Gastroesophageal sphincter (tissue), 4 donors: ENCODE results near the gene TIAM2. TPM values are rescaled to one million over a fixed set of nuclear protein-coding genes. Genes with fewer than 3 reads are reported as not detected.

Experiments
- ATAC-seq: fragments of 150-250 bp; one replicate; pipeline ENCODE4 v1.9.1; 2016; ENCODE audit warnings: mild to moderate bottlenecking, moderate library complexity
- H3K27ac ChIP-seq, 4 donors: fragments of 200-600 bp; sonication (generic) in 3 of 4; 1 replicate in 3 of 4; 2 replicates in 1 of 4; pipeline ENCODE4 v1.5.1; 2016 to 2019
- H3K27me3 ChIP-seq: fragments of 200-600 bp; sonication (generic); one replicate; pipeline ENCODE4 v1.5.1; 2019
- H3K36me3 ChIP-seq, 2 donors: fragments of 200-600 bp; sonication (generic); one replicate each; pipeline ENCODE4 v1.5.1; 2019; ENCODE audit warnings: control low read depth in 1 of 2
- H3K4me1 ChIP-seq, 3 donors: fragments of 200-600 bp; sonication (generic); 1 replicate in 2 of 3; 2 replicates in 1 of 3; pipeline ENCODE4 v1.5.1; 2016 to 2019; ENCODE audit warnings: control low read depth in 2 of 3
- H3K4me3 ChIP-seq, 2 donors: fragments of 200-600 bp; sonication (generic); one replicate each; pipeline ENCODE4 v1.5.1; 2019; ENCODE audit warnings: mild to moderate bottlenecking in 1 of 2, moderate library complexity in 1 of 2
- H3K9me3 ChIP-seq, 3 donors: fragments of 200-600 bp; sonication (generic); one replicate each; pipeline ENCODE4 v1.5.1; 2017 to 2019; ENCODE audit warnings: control low read depth in 2 of 3
- EP300 ChIP-seq: sonication (generic); formaldehyde crosslinking; IDR thresholded peaks from one replicate; pipeline ENCODE4 v1.6.1; 2017; ENCODE audit warnings: antibody characterized with exemption, mild to moderate bottlenecking
- POLR2A ChIP-seq, 2 donors: fragments of 450-650 bp; IDR thresholded peaks; one replicate each; pipeline ENCODE4 v1.6.1; 2017; ENCODE audit warnings: antibody characterized with exemption in 2 of 2, mild to moderate bottlenecking in 2 of 2, moderate library complexity in 1 of 2
- POLR2AphosphoS5 ChIP-seq: sonication (generic); formaldehyde crosslinking; IDR thresholded peaks from one replicate; pipeline ENCODE4 v1.6.1; 2017; ENCODE audit warnings: antibody characterized with exemption
- WGBS, 2 donors: methylation state at CpG; one replicate each; pipeline ENCODE4 v1.1.5; 2018; ENCODE audit warnings: low coverage in 1 of 2; 5-methylcytosine and 5-hydroxymethylcytosine counted together
- total RNA-seq, 4 donors: library from RNA; depleted of rRNA; stranded (reverse); fragments of >200 nt; gene quantifications; one replicate each; pipeline ENCODE4 v1.1.0, GENCODE V29; 2016
- TF ChIP-seq, protein P1 (sequence below), 4 experiments: fragments of 200-600 bp in 2 of 4; fragments of 450-650 bp in 2 of 4; sonication (generic) in 1 of 4; IDR thresholded peaks; one replicate each; pipeline ENCODE4 v1.5.1; 2017 to 2019; ENCODE audit warnings: antibody characterized with exemption in 4 of 4, mild to moderate bottlenecking in 2 of 4, moderate library complexity in 2 of 4

TIAM2 gene
- total RNA-seq, 4 donors from 2014 or later, result 6.3 to 22.6 (median 14.2) TPM

- peaks cover 21 to 45% (median 25%) of the 10 kb centered on the region in 3 donors for H3K4me1 ChIP-seq
- TF ChIP-seq EP300 (no peak), POLR2AphosphoS5 (no peak), POLR2A (IDR thresholded peaks at IDR 0.05) (no peak)
- ATAC-seq, result no peak
- H3K4me3 ChIP-seq, result no peak overlapping the region
- no peaks in the 10 kb centered on the region for H3K27me3 ChIP-seq
- no peaks in the 10 kb centered on the region for H3K9me3 ChIP-seq
- H3K36me3 ChIP-seq, result no peaks in the 10 kb centered on the region
- WGBS, 2 donors, result 84% methylated on average over 4 to 7 of the region's 7 CpGs
- no peak overlapping the region for H3K27ac ChIP-seq
Measured at GRCh38 chr6:155270561-155271091, 275.5 kb downstream of the TIAM2 start.

- no peak overlapping the region for H3K4me3 ChIP-seq
- peaks cover 21 to 50% (median 25%) of the 10 kb centered on the region in 3 donors for H3K4me1 ChIP-seq
- ATAC-seq, result no peak
- H3K27me3 ChIP-seq, result no peaks in the 10 kb centered on the region
- TF ChIP-seq, protein P1, sequence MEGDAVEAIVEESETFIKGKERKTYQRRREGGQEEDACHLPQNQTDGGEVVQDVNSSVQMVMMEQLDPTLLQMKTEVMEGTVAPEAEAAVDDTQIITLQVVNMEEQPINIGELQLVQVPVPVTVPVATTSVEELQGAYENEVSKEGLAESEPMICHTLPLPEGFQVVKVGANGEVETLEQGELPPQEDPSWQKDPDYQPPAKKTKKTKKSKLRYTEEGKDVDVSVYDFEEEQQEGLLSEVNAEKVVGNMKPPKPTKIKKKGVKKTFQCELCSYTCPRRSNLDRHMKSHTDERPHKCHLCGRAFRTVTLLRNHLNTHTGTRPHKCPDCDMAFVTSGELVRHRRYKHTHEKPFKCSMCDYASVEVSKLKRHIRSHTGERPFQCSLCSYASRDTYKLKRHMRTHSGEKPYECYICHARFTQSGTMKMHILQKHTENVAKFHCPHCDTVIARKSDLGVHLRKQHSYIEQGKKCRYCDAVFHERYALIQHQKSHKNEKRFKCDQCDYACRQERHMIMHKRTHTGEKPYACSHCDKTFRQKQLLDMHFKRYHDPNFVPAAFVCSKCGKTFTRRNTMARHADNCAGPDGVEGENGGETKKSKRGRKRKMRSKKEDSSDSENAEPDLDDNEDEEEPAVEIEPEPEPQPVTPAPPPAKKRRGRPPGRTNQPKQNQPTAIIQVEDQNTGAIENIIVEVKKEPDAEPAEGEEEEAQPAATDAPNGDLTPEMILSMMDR (IDR thresholded peaks at IDR 0.05), result no peak
- no peak for TF ChIP-seq POLR2AphosphoS5
- no peak for TF ChIP-seq POLR2A (IDR thresholded peaks at IDR 0.05)
- TF ChIP-seq EP300, result no peak
- H3K36me3 ChIP-seq, result no peaks in the 10 kb centered on the region
- no peak overlapping the region for H3K27ac ChIP-seq
- no peaks in the 10 kb centered on the region for H3K9me3 ChIP-seq
Measured at GRCh38 chr6:155271145-155271544, 276.0 kb downstream of the TIAM2 start.

- H3K27me3 ChIP-seq, result no peaks in the 10 kb centered on the region
- peaks cover 21 to 54% (median 25%) of the 10 kb centered on the region in 3 donors for H3K4me1 ChIP-seq
- no peaks in the 10 kb centered on the region for H3K9me3 ChIP-seq
- H3K27ac ChIP-seq, result peak overlapping the region; percentile 40 to 73 (median 66)
- no peaks in the 10 kb centered on the region for H3K36me3 ChIP-seq
- TF ChIP-seq EP300 (no peak), POLR2AphosphoS5 (peak; percentile 42)
- no peak overlapping the region for H3K4me3 ChIP-seq
- ATAC-seq, result peak; percentile 38
- WGBS, 2 donors, result 23 to 40% methylated on average over 8 of the region's 8 CpGs
Measured at GRCh38 chr6:155272353-155273232, 277.5 kb downstream of the TIAM2 start.

- TF ChIP-seq POLR2A (IDR thresholded peaks at IDR 0.05) (no peak), EP300 (no peak), POLR2AphosphoS5 (no peak)
- TF ChIP-seq, protein P1 (IDR thresholded peaks at IDR 0.05), result no peak
- Histone ChIP-seq H3K4me1 (peaks cover 20 to 50% (median 21%) of the 10 kb centered on the region in 3 donors), H3K36me3 (no peaks in the 10 kb centered on the region), H3K4me3 (no peak overlapping the region), H3K27ac (peak overlapping the region; percentile 40 to 73 (median 66)), H3K9me3 (no peaks in the 10 kb centered on the region), H3K27me3 (no peaks in the 10 kb centered on the region)
- 26 to 40% methylated on average over 2 to 3 of the region's 3 CpGs for WGBS, 2 donors
- peak; percentile 44 for ATAC-seq
Measured at GRCh38 chr6:155273431-155273830, 278.3 kb downstream of the TIAM2 start.

DNA sequence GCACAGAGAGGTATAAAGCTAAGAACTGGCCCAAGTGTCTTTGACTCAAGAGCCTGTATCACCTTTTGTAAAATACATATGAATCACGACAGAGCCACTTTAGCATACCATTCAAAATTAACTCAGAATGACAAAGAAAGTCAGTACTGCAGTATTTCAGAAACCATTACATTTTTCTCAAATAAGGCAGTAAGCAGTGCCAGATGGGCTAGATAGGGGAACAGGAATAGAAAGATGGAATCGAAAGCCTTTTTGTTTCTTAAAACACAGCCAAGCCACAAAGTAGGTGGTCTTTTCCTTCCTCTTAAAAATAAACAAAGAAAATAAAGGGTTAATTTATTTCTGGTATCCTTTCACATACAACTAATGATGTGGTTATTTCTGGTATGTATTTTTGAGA lies 279.0 kb downstream of the TIAM2 start:
- 40 to 44% methylated on average over 2 of the region's 2 CpGs for WGBS, 2 donors
- H3K27me3 ChIP-seq, result no peaks in the 10 kb centered on the region
- TF ChIP-seq POLR2AphosphoS5 (no peak), EP300 (no peak), POLR2A (IDR thresholded peaks at IDR 0.05) (no peak)
- TF ChIP-seq, protein P1 (IDR thresholded peaks at IDR 0.05), result no peak
- H3K4me3 ChIP-seq, result no peak overlapping the region
- peaks cover 20 to 50% (median 21%) of the 10 kb centered on the region in 3 donors for H3K4me1 ChIP-seq
- no peak for ATAC-seq
- H3K27ac ChIP-seq, result peak overlapping the region; percentile 21 to 73 (median 66)
- no peaks in the 10 kb centered on the region for H3K36me3 ChIP-seq
- H3K9me3 ChIP-seq, result no peaks in the 10 kb centered on the region
